ENCODE results near the gene MAPK8IP2.
"Not testable (repeated sequence)": the region's sequence is repeated elsewhere in the genome, so short reads cannot be mapped to it uniquely, and the experiment has no call there.

MAPK8IP2 gene

DNA sequence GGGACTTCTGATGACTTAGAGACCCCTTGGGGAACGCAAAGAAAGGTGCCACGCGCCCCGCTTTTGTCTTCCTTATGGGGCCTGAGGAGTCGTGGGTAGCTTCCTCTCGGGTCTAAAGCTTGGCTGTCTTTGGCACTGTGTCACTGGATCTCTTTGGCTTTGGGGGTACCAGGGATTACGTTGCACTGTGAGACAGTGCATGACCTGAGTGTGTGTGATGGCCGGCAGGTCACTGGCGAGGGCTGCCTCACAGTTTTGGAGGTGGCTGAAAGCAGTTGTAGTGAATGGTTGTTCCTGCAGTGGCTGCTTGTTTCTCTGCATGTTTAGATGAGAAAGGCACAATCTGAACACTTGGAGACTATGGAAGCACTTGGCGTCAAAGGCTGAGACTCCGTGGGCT lies 33.2 kb downstream of the MAPK8IP2 start:
- in situ Hi-C loops (cut with MboI; ENCODE audit: low sequenced_read_pairs) = no loop called here

DNA sequence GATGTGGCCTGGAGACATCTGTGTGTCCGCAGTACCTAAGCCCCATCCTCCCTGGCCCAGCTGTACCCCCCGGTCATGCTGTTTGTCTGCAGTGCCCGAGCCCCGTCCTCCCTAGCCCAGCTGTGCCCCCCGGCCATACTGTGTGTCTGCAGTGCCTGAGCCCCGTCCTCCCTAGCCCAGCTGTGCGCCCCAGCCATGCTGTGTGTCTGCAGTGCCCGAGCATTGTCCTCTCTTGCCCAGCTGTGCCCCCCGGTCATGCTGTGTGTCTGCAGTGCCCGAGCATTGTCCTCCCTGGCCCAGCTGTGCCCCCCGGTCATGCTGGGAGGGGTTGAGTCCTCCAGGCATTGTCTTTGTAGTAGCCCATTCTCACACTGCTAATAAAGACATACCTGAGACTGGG lies 35.0 kb downstream of the MAPK8IP2 start:
- in situ Hi-C loops (cut with MboI; ENCODE audit: low sequenced_read_pairs) = no loop called here

DNA sequence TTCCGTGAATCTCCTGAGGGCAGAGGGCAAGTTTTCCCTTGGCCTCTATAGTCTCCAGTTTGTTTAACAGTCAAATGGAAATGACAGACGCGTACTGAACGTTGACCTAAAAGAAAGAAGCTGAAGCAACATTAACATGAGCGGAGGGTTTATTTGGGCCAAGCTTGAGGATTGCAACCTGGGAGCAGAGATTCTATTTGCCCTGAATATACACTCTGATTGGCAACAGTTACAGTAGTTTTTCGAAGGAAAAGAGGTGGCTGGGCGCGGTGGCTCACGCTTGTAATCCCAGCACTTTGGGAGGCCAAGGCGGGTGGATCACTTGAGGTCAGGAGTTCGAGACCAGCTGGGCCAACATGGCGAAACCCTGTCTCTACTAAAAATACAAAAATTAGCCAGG lies 39.7 kb downstream of the MAPK8IP2 start:
- in situ Hi-C loops (cut with MboI; ENCODE audit: low sequenced_read_pairs) = not testable (repeated sequence)

DNA sequence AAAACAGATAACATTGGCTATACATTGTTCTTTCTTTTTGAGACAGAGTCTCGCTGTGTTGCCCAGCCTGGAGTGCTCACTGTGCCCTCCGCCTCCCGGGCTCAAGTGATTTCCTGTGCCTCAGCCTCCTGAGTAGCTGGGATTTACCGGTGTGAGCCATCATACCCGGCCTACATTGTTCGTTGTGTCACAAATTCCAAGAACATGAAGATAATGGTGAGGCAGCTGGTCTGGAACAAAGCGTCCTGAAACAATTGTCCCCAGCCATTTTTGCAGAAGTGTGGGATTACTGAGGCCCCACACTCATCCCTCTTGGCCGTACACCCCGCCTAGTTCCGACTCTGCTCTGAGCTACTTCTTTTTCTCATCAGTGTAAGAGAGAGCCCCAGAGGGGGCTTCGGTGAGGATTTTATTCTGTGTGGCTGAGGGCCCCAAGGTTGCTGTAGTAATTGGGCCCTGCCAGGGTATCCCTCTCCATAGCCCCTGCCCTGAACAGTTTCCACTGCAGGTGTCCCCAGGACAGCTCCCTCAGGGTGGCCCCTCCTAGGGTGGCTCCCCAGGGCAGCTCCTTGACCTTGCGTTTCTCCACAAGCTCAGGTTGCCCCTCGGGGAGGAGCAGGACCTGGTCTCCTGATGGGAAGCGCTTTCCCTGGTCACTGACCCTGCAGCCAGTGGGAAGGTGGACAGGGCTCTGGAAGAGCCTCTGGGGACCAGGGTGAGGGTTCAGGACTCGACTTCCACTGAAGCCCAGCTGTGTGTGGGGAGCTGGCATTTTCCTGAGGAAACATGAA lies 40.5 kb downstream of the MAPK8IP2 start:
- in situ Hi-C loops (cut with MboI; ENCODE audit: low sequenced_read_pairs) = no loop called here

DNA sequence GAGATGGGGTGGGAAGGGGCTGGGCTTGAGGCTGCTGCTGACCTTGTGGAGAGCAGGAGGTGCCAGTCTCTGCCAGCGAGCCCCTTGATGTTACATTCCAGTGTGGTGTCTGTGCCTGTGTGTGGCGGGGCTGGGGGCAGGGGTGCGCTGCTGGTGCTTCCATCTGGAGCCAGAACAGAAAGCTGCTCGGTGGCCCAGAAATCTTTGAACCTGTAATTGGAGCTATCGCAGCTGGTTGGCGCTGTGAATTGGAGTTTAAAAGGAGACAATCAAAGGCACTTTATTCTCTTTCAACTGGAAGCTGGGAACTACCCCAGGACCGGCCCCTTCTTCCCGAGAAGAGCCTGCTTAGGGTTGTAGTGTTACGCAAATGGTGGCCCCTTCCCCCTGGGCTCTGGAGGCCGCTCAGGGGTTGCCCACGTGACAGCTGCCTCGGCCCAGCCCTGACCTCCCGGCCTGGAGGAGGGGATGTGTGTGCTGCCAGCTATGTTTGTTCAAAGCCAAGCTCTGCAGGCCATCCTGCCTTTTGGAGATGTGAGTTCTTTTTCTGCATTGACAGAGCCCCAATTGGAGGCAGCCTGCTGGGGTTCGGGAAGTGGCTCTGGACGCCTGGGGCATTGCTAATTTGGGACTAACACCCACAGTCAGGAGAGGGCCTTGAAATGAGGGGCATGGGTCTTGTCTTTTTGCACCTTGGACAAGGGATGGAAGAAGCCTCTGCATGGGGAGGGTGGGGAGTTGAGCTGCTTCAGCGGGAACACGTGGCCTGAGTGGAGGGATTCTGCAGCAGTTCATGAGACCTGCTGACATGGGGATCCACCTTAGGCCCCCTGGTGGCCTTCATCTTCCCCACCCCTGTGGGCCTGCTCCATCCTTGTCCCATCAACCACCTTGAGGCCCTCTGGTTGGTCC lies 41.4 kb downstream of the MAPK8IP2 start:
- in situ Hi-C loops (cut with MboI; ENCODE audit: low sequenced_read_pairs) = no loop called here

DNA sequence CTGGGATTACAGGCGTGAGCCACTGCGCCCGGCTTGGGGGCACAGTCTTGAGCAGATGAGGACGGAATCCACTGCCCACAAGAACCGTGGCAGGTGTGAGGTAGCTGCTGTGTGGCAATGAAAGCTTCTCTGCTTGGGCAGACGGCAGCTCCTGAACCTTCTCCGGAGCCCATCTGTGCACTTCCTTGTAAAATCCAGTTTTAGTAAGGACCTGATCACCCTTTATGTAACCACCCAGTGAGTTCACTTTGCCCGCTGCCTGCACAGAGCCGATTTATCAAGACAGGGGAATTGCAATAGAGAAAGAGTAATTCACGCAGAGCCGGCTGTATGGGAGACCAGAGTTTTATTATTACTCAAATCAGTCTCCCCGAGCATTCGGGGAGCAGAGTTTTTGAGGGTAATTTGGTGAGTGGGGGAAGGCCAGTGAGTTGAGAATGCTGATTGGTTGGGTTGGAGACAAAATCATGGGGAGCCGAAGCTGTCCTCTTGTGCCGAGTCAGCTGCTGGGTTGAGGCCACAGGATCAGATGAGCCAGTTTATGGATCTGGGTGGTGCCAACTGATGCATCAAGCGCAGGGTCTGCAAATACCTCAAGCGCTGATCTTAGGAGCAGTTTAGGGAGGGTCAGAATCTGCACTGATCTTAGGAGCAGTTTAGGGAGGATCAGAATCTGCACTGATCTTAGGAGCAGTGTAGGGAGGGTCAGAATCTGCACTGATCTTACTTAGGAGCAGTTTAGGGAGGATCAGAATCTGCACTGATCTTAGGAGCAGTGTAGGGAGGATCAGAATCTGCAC lies 42.6 kb downstream of the MAPK8IP2 start:
- in situ Hi-C loops (cut with MboI; ENCODE audit: low sequenced_read_pairs) = not testable (repeated sequence)

DNA sequence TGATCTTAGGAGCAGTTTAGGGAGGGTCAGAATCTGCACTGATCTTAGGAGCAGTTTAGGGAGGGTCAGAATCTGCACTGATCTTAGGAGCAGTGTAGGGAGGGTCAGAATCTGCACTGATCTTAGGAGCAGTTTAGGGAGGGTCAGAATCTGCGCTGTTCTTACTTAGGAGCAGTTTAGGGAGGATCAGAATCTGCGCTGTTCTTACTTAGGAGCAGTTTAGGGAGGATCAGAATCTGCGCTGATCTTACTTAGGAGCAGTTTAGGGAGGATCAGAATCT lies 43.2 kb downstream of the MAPK8IP2 start:
- in situ Hi-C loops (cut with MboI; ENCODE audit: low sequenced_read_pairs) = not testable (repeated sequence)

DNA sequence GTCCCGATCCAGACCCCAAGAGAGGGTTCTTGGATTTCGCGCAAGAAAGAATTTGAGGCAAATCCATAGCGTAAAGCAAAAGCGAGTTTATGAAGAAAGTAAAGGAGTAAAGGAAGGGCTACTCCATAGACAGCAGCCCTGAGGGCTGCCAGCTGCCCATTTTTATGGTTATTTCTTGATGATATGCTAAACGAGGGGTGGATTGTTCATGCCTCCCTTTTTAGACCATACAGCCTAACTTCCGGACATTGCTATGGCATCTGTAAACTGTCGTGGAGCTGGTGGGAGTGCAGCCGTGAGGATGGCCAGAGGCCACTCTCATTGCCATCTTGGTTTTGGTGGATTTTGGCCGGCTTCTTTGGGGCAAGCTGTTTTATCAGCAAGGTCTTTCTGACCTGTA lies 52.7 kb downstream of the MAPK8IP2 start:
- in situ Hi-C loops (cut with MboI; ENCODE audit: low sequenced_read_pairs) = no loop called here

DNA sequence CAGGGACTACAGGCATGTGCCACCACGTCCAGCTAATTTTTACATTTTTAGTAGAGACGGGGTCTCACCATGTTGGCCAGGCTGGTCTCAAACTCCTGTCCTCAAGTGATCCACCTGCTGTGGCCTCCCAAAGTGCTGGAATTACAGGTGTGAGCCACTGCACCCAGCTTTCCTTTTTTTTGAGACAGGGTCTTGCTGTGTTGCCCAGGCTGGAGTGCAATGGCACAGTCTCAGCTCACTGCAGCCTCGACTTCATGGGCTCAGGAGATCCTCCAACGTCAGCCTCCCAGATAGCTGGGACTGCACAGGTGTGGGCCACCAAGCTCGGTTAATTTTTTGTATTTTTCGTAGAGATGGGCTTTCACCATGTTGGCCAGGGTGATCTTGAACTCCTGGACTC lies 54.1 kb downstream of the MAPK8IP2 start:
- in situ Hi-C loops (cut with MboI; ENCODE audit: low sequenced_read_pairs) = not testable (repeated sequence)

DNA sequence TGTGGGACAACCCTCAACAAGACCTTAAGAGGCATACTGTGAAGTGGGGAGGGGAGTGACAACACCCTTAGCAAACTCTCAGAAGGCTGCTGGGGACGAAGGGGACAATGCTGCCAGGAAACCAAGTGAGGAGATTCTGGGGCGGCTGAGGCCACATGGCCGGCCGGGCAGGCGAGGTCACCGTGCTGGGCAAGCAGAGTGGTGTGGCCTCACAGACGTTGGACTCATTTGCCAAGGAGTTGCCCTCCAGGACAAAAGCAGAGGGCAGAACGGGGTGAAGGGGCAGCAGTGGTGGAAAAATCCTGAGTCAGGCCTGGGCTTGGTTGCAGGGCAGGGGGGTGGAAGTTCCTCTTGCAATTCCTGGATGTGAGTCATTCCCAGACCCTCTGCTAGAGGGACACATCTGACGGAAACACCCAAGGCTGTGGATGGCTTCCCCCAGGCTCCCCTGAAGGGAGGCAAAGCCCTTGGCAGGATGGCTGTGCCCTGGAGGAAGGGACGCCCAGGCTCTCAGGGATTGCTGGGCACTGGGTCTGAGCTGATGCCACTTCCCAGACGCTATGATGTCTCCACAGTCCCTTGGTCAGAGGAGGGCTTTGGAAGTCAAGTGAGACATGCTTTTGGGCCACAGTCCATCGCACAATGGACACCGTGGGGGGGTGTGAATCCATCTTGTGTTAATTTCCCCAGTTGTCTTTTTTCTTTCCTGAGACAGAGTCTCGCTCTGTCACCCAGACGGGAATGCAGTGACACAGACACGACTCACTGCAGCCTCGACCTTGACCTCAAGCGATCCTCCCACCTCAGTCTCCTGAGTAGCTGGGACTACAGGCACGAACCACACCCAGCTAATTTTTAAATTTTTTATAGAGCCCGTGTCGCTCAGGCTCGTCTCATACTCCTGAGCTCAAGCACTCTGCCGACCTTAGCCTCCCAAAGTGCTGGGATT lies 55.8 kb downstream of the MAPK8IP2 start:
- in situ Hi-C loops (cut with MboI; ENCODE audit: low sequenced_read_pairs) = no loop called here

DNA sequence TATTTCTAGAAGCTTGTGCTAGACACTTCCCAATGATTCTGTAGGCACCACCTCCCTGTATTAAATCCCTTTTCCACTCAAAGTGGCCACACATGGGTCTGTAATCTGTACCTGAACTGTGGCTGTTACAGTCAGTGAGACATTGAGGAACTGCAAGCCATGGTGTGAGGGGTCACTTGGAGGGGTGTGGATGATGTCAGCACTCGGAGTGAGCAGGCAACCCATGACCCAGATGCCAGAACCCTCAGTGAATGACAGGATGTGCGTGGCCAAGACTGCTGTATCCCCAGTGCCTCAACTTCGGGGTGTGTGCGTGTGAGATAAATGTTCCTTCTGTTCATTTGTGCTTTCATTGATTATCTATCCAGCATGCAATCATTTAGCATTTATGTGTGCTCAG lies 57.3 kb downstream of the MAPK8IP2 start:
- in situ Hi-C loops (cut with MboI; ENCODE audit: low sequenced_read_pairs) = no loop called here

DNA sequence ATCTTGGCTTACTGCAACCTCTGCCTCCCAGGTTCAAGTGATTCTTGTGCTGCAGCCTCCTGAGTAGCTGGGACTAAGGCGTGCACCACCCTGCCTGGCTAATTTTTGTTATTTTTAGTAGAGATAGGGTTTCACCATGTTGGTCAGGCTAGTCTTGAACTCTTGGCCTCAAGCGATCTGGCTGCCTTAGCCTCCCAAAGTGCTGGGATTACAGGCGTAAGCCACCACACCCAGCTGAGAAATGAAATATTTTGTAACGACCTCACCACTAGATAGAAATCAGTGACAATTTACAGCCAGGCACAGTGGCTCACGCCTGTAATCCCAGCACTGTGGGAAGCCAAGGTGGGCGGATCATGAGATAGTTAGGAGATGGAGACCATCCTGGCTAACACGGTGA lies 59.1 kb downstream of the MAPK8IP2 start:
- in situ Hi-C loops (cut with MboI; ENCODE audit: low sequenced_read_pairs) = not testable (repeated sequence)

DNA sequence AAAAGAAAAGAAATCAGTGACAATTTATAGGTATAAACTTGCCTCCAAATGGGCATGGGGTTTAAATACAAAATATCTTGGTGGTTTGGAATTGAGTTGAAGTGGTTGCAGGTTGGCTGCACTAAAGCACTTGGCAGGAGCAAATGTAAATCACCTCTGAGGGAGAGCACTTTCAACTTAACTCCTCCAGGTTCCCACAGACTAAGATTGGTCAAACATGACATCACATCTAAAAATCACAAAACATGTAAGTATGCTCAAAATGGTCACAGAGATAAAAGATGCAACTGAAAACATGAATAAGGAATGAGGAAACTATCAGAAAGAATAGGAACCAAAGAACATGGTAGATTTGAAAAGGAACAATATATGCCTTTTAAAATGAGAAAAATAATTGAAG lies 59.7 kb downstream of the MAPK8IP2 start:
- in situ Hi-C loops (cut with MboI; ENCODE audit: low sequenced_read_pairs) = no loop called here
